AG09309 (cell line): Measurements from ENCODE around the gene ACSF3.

Experiments
- DNase-seq: peaks from one replicate; pipeline ENCODE4 v3.0.0-alpha.2; 2010; ENCODE audit warnings: low read depth
- H3K4me3 ChIP-seq: 2 replicates; pipeline ENCODE4 v1.5.1; 2011; ENCODE audit warnings: mild to moderate bottlenecking, low read depth, low read length, moderate library complexity; ENCODE audit not compliant: control insufficient read depth
- TF ChIP-seq, protein P1 (sequence below): IDR thresholded peaks from 2 replicates; pipeline ENCODE4 v1.5.1; 2011; ENCODE audit warnings: mild to moderate bottlenecking, low read depth, low read length, inconsistent platforms; ENCODE audit not compliant: insufficient read depth, control insufficient read depth; ENCODE audit errors: missing control alignments

Gene ACSF3

DNA sequence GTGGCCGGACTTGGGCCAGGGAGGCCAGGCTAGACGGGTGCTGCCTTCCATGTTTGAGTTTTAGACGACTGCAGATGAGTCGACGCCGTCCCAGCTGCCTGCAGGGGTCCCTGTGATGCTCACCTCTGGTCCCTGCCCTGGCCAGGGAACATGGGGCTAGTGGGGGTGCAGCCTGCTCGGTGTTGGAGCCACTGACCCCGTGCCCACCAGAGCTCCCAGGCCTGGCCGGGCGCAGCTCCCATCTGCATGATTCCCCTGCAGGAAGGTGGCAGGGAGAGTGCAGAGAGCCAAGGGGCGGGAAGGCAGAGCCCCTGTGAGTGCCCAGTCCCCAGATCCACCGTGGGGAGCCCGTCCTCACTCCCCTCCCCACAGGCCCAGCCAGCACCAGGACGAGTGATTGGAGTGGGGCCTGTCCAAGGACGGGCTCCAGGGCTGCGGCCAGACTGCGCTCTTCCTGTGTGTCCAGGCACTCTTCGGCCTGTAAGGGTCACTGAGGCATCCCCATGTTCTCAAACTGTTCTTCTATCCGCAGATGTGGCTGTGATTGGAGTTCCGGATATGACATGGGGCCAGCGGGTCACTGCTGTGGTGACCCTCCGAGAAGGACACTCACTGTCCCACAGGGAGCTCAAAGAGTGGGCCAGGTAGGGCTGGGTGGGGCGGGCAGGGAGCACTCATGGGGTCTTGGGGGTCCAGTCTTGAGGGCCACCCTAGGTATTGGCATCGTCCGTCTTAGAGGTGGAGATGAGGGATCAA lies 51.9 kb downstream of the ACSF3 start:
- TF ChIP-seq, protein P1, sequence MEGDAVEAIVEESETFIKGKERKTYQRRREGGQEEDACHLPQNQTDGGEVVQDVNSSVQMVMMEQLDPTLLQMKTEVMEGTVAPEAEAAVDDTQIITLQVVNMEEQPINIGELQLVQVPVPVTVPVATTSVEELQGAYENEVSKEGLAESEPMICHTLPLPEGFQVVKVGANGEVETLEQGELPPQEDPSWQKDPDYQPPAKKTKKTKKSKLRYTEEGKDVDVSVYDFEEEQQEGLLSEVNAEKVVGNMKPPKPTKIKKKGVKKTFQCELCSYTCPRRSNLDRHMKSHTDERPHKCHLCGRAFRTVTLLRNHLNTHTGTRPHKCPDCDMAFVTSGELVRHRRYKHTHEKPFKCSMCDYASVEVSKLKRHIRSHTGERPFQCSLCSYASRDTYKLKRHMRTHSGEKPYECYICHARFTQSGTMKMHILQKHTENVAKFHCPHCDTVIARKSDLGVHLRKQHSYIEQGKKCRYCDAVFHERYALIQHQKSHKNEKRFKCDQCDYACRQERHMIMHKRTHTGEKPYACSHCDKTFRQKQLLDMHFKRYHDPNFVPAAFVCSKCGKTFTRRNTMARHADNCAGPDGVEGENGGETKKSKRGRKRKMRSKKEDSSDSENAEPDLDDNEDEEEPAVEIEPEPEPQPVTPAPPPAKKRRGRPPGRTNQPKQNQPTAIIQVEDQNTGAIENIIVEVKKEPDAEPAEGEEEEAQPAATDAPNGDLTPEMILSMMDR, result no peak

GRCh38 chr16:89146211-89147005 lies 52.8 kb downstream of the ACSF3 start:
- H3K4me3 ChIP-seq, result no peak overlapping the region
- no peak for DNase-seq
- TF ChIP-seq, protein P1, result no peak

More for the DNA sequence above, 51.9 kb downstream of the ACSF3 start:
- no peak overlapping the region for H3K4me3 ChIP-seq
- DNase-seq, result no peak

GRCh38 chr16:89147085-89147817 lies 53.6 kb downstream of the ACSF3 start:
- no peak for DNase-seq
- no peak overlapping the region for H3K4me3 ChIP-seq

GRCh38 chr16:89149386-89149785 lies 55.7 kb downstream of the ACSF3 start:
- no peak for DNase-seq
- H3K4me3 ChIP-seq, result no peak overlapping the region
- TF ChIP-seq, protein P1, result no peak

More at GRCh38 chr16:89147085-89147817, 53.6 kb downstream of the ACSF3 start:
- TF ChIP-seq, protein P1, result no peak

GRCh38 chr16:89150090-89150835 lies 56.6 kb downstream of the ACSF3 start:
- TF ChIP-seq, protein P1, result no peak
- H3K4me3 ChIP-seq, result no peak overlapping the region
- DNase-seq, result no peak

- no peak for DNase-seq
- no peak overlapping the region for H3K4me3 ChIP-seq
- TF ChIP-seq, protein P1, result no peak
Observed at GRCh38 chr16:89150981-89151380, 57.3 kb downstream of the ACSF3 start.
